ENCODE results near the gene OGFR.

GRCh38 chr20:62855120-62855519 lies 50.5 kb downstream of the OGFR start:
- no peak for TF ChIP-seq POLR2A (IDR thresholded peaks at IDR 0.05; ENCODE audit: low read depth, low read length)
- TF ChIP-seq POLR2AphosphoS5 (IDR thresholded peaks at IDR 0.05; ENCODE audit: low read depth, low read length): no peak
